ENCODE measurements around the gene CAMK1D. TPM values are rescaled to one million over a fixed set of nuclear protein-coding genes. Genes with fewer than 3 reads are reported as not detected.

Gene CAMK1D
- total and polyA plus RNA-seq, 10 of the 15 experiments (the other 5 are each of a cell fraction or from before 2014, with no cell fraction given), result 2.1 to 35.5 (median 14.7) TPM

- no peak for ATAC-seq
- peaks cover 1% of the 10 kb centered on the region for H3K79me2 ChIP-seq (ENCODE audit: control insufficient read depth, insufficient read depth, low read length)
Measured at GRCh38 chr10:12511651-12512050, 162.3 kb downstream of the CAMK1D start.

More at GRCh38 chr10:12511651-12512050, 162.3 kb downstream of the CAMK1D start:
- FAIRE-seq, result no peak
- Histone ChIP-seq H3K9ac (ENCODE audit: control insufficient read depth, insufficient read depth, low read length) (no peak overlapping the region), H3K27ac (ENCODE audit: control insufficient read depth, insufficient read depth) (no peak overlapping the region), H3K9me3 (replicated peaks; ENCODE audit: control insufficient read depth, insufficient read depth, low read length) (no peaks in the 10 kb centered on the region), H2AFZ (ENCODE audit: control insufficient read depth, low read depth, low read length) (no peak overlapping the region), H3K4me1 (ENCODE audit: control insufficient read depth, insufficient read depth, low read length) (peaks cover 3% of the 10 kb centered on the region; the same call in 1 of the 2 replicates), H3K27me3 (replicated peaks in 1 of 2; ENCODE audit: control insufficient read depth in 2 of 2, insufficient read depth in 2 of 2, low read length in 1 of 2) (no peaks in the 10 kb centered on the region), H4K20me1 (ENCODE audit: control insufficient read depth, insufficient read depth) (no peaks in the 10 kb centered on the region), H3K36me3 (ENCODE audit: control insufficient read depth in 2 of 2, insufficient read depth in 2 of 2, low read length in 1 of 2) (peaks cover 0 to 4% of the 10 kb centered on the region in 2 experiments; a peak in 1 of 4 replicates), H3K4me2 (ENCODE audit: control insufficient read depth, insufficient read depth) (no peak overlapping the region), H3K4me3 (no peak overlapping the region)
- intact Hi-C loops (cut with micrococcal nuclease; ENCODE audit: unreplicated experiment) (no loop called here), in situ Hi-C loops (cut with MboI) (no loop called here)
- ChIA-PET RAD21 (ENCODE audit: unreplicated experiment) (no interaction called here), CTCF (no interaction called here), POLR2A (no interaction called here), SMC1A (ENCODE audit: uncharacterized antibody, unreplicated experiment) (no interaction called here)
- TF ChIP-seq E2F8 (IDR thresholded peaks at IDR 0.05; ENCODE audit: low read depth, partially characterized antibody) (no peak), NBN (IDR thresholded peaks at IDR 0.05) (no peak), CUX1 (IDR thresholded peaks at IDR 0.05; ENCODE audit: insufficient replicate concordance, low read depth, low read length) (no peak), RFX5 (IDR thresholded peaks at IDR 0.05; ENCODE audit: low read depth, low read length) (no peak), JUNB (IDR thresholded peaks at IDR 0.05) (no peak), YBX1 (IDR thresholded peaks at IDR 0.05) (no peak), CBFB (IDR thresholded peaks at IDR 0.05; ENCODE audit: low read depth) (no peak), TARDBP (IDR thresholded peaks at IDR 0.05; ENCODE audit: borderline replicate concordance) (no peak), ZNF622 (IDR thresholded peaks at IDR 0.05) (no peak), REST (IDR thresholded peaks at IDR 0.05; ENCODE audit: low read depth, low read length) (no peak), KLF5 (IDR thresholded peaks at IDR 0.05; ENCODE audit: partially characterized antibody) (no peak), PAX8 (IDR thresholded peaks at IDR 0.05) (no peak), IRF3 (IDR thresholded peaks at IDR 0.05) (no peak), RELA (IDR thresholded peaks at IDR 0.05; ENCODE audit: borderline replicate concordance, partially characterized antibody) (no peak)
- 99% methylated on average over 9 of the region's 9 CpGs for WGBS (ENCODE audit: insufficient coverage, insufficient replicate concordance, low lambda C conversion rate, missing lambda C conversion rate)
- BruUV-seq (replicated peaks), result no TSS peak
- no peak for DNase-seq (ENCODE audit: low read depth, low spot score)

Data from GM12878 (cell line).